ENCODE results near the gene FRMPD4. TPM values are rescaled to one million over a fixed set of nuclear protein-coding genes. Genes with fewer than 3 reads are reported as not detected.

The FRMPD4 gene
- total RNA-seq, 2 donors from 2014 or later, result not detected

DNA sequence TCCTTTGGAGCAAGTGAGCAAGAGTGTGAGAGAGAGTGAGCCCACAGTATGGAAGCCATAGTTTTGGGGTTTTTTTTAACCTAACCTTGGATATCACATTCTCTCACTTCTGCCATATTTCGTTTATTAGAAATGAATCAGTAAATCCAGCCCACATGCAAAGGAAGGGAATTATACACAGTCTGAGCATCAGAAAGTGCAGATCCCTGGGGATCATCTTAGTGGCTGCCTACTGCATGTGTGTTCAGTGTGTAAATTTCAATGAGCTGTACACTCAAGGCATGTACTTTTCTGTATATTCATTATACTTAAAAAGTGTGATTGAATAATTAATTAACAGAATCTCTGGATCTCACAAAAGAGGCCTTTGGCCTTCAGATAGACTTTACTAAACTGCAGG is 519.2 kb downstream of the FRMPD4 start:
- Mint-ChIP-seq H3K36me3 (ENCODE audit: insufficient read depth in 2 of 2) (no peaks in the 10 kb centered on the region), H3K4me1 (ENCODE audit: low read depth) (no peaks in the 10 kb centered on the region), H3K27me3 (ENCODE audit: low read depth) (peaks cover 6% of the 10 kb centered on the region), H3K4me3 (no peak overlapping the region), H3K9me3 (peaks cover 0 to 6% of the 10 kb centered on the region in 2 donors), H3K27ac (no peak overlapping the region)
- no peak for ATAC-seq (replicated peaks in 1 of 2)
- no peak for DNase-seq

DNA sequence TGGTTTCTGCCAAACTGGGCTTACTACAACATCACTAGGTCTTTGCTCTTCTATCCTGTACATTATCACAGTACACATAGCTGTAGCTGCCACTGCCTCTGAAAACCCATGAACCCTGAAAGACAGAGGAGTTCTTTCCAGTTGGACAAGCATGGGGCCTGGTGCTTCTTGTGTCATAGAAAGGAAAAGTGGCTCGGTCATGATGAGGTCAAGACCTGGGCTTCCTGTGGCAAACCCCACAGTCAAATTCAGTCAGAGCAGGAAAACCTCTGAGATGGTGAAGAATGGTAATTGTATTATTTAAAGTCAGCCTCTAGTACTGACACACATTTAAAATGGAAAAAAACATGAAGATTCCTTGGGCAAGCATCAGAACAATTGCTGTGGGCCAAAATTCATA is 519.6 kb downstream of the FRMPD4 start:
- no peaks in the 10 kb centered on the region for H3K4me1 Mint-ChIP-seq (ENCODE audit: low read depth)
- DNase-seq (peak in 1 of 2 donors; percentile 6), ATAC-seq (replicated peaks in 1 of 2) (peak; percentile 29 to 60)
- H3K27me3 Mint-ChIP-seq (ENCODE audit: low read depth), result peaks cover 6% of the 10 kb centered on the region
- peaks cover 0 to 6% of the 10 kb centered on the region in 2 donors for H3K9me3 Mint-ChIP-seq
- H3K36me3 Mint-ChIP-seq (ENCODE audit: insufficient read depth in 2 of 2), result no peaks in the 10 kb centered on the region
- H3K27ac Mint-ChIP-seq, result no peak overlapping the region
- H3K4me3 Mint-ChIP-seq, result peak overlapping the region in 1 of 2 donors; percentile 19

GRCh38 chrX:12661464-12661863 is 523.2 kb downstream of the FRMPD4 start:
- peaks cover 5% of the 10 kb centered on the region for H3K27me3 Mint-ChIP-seq (ENCODE audit: low read depth)
- peaks cover 0 to under 1% of the 10 kb centered on the region in 2 donors for H3K36me3 Mint-ChIP-seq (ENCODE audit: insufficient read depth in 2 of 2)
- H3K9me3 Mint-ChIP-seq, result peaks cover 0 to 4% of the 10 kb centered on the region in 2 donors
- no peak overlapping the region for H3K27ac Mint-ChIP-seq
- H3K4me1 Mint-ChIP-seq (ENCODE audit: low read depth), result no peaks in the 10 kb centered on the region
- no peak overlapping the region for H3K4me3 Mint-ChIP-seq
- DNase-seq (no peak), ATAC-seq (replicated peaks in 1 of 2) (no peak)

- Mint-ChIP-seq H3K27me3 (ENCODE audit: low read depth) (peaks cover 33% of the 10 kb centered on the region), H3K36me3 (ENCODE audit: insufficient read depth in 2 of 2) (no peaks in the 10 kb centered on the region), H3K4me3 (peak overlapping the region in 1 of 2 donors; percentile 44), H3K27ac (peak overlapping the region; percentile 71), H3K4me1 (ENCODE audit: low read depth) (peaks cover 13% of the 10 kb centered on the region), H3K9me3 (no peaks in the 10 kb centered on the region)
- ATAC-seq (replicated peaks in 1 of 2), result peak; percentile 80 to 88
- DNase-seq, result peak in 1 of 2 donors; percentile 1
Measured at GRCh38 chrX:12672367-12673106, 534.3 kb downstream of the FRMPD4 start.

DNA sequence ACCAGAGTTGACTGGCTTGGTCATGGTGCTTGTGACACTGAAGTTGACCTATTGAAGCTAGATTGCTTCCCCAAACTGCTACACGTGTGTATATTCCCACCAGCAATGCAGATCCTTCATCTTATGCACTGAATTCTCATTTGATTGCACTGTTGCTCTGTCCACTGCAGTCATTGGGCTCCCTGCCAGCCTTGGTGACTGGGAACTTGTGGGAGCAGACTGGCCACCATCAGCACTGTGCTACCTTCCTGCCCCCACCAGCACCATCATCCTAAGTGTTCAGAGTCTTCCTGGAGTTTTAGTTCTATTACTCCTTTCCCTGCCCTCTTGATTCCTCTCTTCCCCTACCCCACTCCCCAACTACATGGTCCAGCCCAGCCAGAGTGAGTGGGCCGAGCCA is 535.2 kb downstream of the FRMPD4 start:
- DNase-seq (no peak), ATAC-seq (replicated peaks in 1 of 2) (no peak)
- Mint-ChIP-seq H3K4me1 (ENCODE audit: low read depth) (peaks cover 13% of the 10 kb centered on the region), H3K27me3 (ENCODE audit: low read depth) (peaks cover 30% of the 10 kb centered on the region), H3K4me3 (peak overlapping the region; percentile 24 to 27), H3K9me3 (no peaks in the 10 kb centered on the region), H3K27ac (no peak overlapping the region), H3K36me3 (ENCODE audit: insufficient read depth in 2 of 2) (no peaks in the 10 kb centered on the region)

DNA sequence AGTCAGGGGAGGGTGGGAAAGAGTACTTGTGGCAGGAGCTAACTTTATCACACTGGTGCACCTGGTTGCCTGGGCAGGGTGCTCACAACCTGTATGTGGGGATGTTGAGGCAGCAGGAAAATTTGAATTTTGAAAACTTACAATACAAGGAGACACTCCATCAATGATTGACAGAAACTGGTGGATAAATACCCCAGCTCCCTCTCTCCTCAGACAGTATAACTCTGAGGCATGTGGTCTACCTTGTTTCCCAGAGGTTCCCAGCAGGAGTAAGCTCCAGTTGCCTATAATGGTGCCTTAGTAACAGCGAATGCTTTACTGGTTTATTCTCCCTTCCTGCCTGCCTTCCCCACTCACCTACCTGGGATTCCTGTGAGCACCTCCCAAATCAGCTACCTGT is 541.2 kb downstream of the FRMPD4 start:
- no peaks in the 10 kb centered on the region for H3K4me1 Mint-ChIP-seq (ENCODE audit: low read depth)
- peaks cover 39% of the 10 kb centered on the region for H3K27me3 Mint-ChIP-seq (ENCODE audit: low read depth)
- DNase-seq, result no peak
- H3K4me3 Mint-ChIP-seq, result no peak overlapping the region
- no peak for ATAC-seq (replicated peaks in 1 of 2)
- H3K27ac Mint-ChIP-seq, result no peak overlapping the region
- no peaks in the 10 kb centered on the region for H3K9me3 Mint-ChIP-seq
- no peaks in the 10 kb centered on the region for H3K36me3 Mint-ChIP-seq (ENCODE audit: insufficient read depth in 2 of 2)

- no peak overlapping the region for H3K27ac Mint-ChIP-seq
- H3K36me3 Mint-ChIP-seq (ENCODE audit: insufficient read depth in 2 of 2), result no peaks in the 10 kb centered on the region
- no peak overlapping the region for H3K4me3 Mint-ChIP-seq
- peaks cover 45% of the 10 kb centered on the region for H3K27me3 Mint-ChIP-seq (ENCODE audit: low read depth)
- no peaks in the 10 kb centered on the region for H3K4me1 Mint-ChIP-seq (ENCODE audit: low read depth)
- no peak for DNase-seq
- no peaks in the 10 kb centered on the region for H3K9me3 Mint-ChIP-seq
- ATAC-seq (replicated peaks in 1 of 2), result no peak
Measured at GRCh38 chrX:12681047-12681446, 542.8 kb downstream of the FRMPD4 start.

GRCh38 chrX:12685541-12685940 is 547.3 kb downstream of the FRMPD4 start:
- H3K27ac Mint-ChIP-seq, result no peak overlapping the region
- no peaks in the 10 kb centered on the region for H3K36me3 Mint-ChIP-seq (ENCODE audit: insufficient read depth in 2 of 2)
- ATAC-seq (replicated peaks in 1 of 2) (no peak), DNase-seq (no peak)
- H3K4me3 Mint-ChIP-seq, result no peak overlapping the region
- no peaks in the 10 kb centered on the region for H3K4me1 Mint-ChIP-seq (ENCODE audit: low read depth)
- H3K9me3 Mint-ChIP-seq, result no peaks in the 10 kb centered on the region
- H3K27me3 Mint-ChIP-seq (ENCODE audit: low read depth), result peaks cover 46% of the 10 kb centered on the region

DNA sequence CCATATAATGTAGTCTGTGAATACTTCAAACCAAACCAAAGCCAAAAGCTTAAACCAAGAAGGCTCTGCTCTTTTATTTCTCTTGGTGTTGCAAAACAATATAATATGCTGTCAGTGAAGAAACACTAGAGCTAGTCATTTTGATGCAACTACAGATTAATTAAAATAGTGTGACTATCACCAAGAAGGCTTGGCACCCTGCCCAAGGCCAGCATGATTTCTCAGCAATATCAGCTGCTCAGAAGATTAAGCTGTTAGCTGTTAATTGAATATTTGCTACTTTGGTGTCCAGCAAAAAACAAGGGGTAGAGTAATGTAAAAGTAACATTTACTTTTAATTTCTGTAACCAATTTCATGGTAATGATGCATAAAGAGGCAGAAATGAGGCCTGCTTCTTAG is 548.1 kb downstream of the FRMPD4 start:
- no peaks in the 10 kb centered on the region for H3K36me3 Mint-ChIP-seq (ENCODE audit: insufficient read depth in 2 of 2)
- no peaks in the 10 kb centered on the region for H3K9me3 Mint-ChIP-seq
- no peaks in the 10 kb centered on the region for H3K4me1 Mint-ChIP-seq (ENCODE audit: low read depth)
- H3K27ac Mint-ChIP-seq, result no peak overlapping the region
- DNase-seq (no peak), ATAC-seq (replicated peaks in 1 of 2) (no peak)
- H3K27me3 Mint-ChIP-seq (ENCODE audit: low read depth), result peaks cover 44% of the 10 kb centered on the region
- H3K4me3 Mint-ChIP-seq, result no peak overlapping the region

- Mint-ChIP-seq H3K4me3 (no peak overlapping the region), H3K4me1 (ENCODE audit: low read depth) (no peaks in the 10 kb centered on the region), H3K9me3 (no peaks in the 10 kb centered on the region), H3K36me3 (ENCODE audit: insufficient read depth in 2 of 2) (no peaks in the 10 kb centered on the region), H3K27ac (no peak overlapping the region), H3K27me3 (ENCODE audit: low read depth) (peaks cover 39% of the 10 kb centered on the region)
- ATAC-seq (replicated peaks in 1 of 2) (no peak), DNase-seq (no peak)
Measured at GRCh38 chrX:12690646-12691045, 552.4 kb downstream of the FRMPD4 start.

DNA sequence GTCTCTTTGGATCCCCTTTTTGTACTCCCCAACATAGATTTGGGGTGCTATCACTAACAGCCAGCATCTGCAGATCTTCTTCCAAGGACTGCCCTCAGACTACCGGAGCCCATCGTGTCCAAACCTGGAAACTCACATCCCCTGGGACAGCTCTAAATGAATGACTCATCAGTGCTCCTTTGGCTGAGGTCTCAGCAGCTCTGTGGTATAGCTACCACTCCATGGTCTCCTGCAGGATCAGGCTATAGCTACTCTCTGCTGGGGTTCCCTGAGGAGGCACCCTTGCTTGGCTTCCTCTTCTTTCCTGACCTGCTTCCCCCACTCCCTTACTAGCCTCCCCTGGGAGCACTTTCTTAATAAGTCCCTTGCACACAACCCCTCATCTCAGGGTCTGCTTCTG is 555.5 kb downstream of the FRMPD4 start:
- no peak overlapping the region for H3K27ac Mint-ChIP-seq
- DNase-seq (no peak), ATAC-seq (replicated peaks in 1 of 2) (no peak)
- H3K4me3 Mint-ChIP-seq, result no peak overlapping the region
- no peaks in the 10 kb centered on the region for H3K9me3 Mint-ChIP-seq
- no peaks in the 10 kb centered on the region for H3K4me1 Mint-ChIP-seq (ENCODE audit: low read depth)
- no peaks in the 10 kb centered on the region for H3K36me3 Mint-ChIP-seq (ENCODE audit: insufficient read depth in 2 of 2)
- peaks cover 41% of the 10 kb centered on the region for H3K27me3 Mint-ChIP-seq (ENCODE audit: low read depth)

DNA sequence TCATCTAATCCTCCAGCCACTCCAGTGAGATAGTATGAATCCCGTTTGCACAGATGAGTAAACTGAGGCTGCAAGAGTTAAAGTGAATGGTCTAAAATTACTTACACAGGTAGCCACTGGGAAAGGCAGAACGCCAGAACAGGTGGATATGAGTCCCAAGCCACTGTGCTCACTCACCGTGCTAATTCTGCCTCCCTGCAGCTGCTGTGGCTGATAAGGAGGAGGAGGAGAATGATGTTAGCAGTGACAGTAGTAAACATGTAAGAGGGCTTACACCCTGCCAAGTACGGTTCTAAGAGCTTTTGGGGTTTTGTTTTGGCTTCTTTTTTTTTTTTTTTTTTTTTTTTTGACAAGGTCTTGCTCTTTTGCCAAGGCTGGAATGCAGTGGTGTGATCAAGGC is 562.5 kb downstream of the FRMPD4 start:
- ATAC-seq (replicated peaks in 1 of 2) (no peak), DNase-seq (no peak)
- no peaks in the 10 kb centered on the region for H3K36me3 Mint-ChIP-seq (ENCODE audit: insufficient read depth in 2 of 2)
- H3K9me3 Mint-ChIP-seq, result no peaks in the 10 kb centered on the region
- H3K27me3 Mint-ChIP-seq (ENCODE audit: low read depth), result peaks cover 50% of the 10 kb centered on the region
- no peak overlapping the region for H3K27ac Mint-ChIP-seq
- no peak overlapping the region for H3K4me3 Mint-ChIP-seq
- H3K4me1 Mint-ChIP-seq (ENCODE audit: low read depth), result no peaks in the 10 kb centered on the region

DNA sequence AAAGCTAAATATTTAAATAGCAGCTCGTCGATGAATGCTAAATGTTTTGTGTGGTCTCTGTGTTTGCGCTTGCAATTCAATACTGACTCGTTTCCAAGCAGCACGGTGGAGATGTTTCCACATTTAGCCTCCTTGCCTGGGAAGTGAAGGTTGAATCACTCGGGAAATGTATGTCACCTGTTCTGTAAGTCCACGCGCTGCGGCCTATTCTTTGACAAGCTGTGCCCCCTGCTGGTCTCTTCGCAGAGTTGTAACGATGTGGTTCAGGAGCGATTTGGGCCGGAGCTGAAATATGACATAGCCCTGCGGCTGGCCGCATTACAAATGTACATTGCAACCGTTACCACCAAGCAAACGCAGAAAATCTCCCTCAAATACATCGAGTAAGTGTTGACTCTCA is 563.4 kb downstream of the FRMPD4 start:
- Mint-ChIP-seq H3K27ac (no peak overlapping the region), H3K9me3 (no peaks in the 10 kb centered on the region), H3K36me3 (ENCODE audit: insufficient read depth in 2 of 2) (no peaks in the 10 kb centered on the region), H3K4me3 (no peak overlapping the region), H3K4me1 (ENCODE audit: low read depth) (no peaks in the 10 kb centered on the region), H3K27me3 (ENCODE audit: low read depth) (peaks cover 42% of the 10 kb centered on the region)
- peak; percentile 49 to 63 for ATAC-seq (replicated peaks in 1 of 2)
- peak; percentile 36 to 41 for DNase-seq

GRCh38 chrX:12702509-12703091 is 564.3 kb downstream of the FRMPD4 start:
- Mint-ChIP-seq H3K27ac (no peak overlapping the region), H3K9me3 (no peaks in the 10 kb centered on the region), H3K4me1 (ENCODE audit: low read depth) (no peaks in the 10 kb centered on the region), H3K4me3 (no peak overlapping the region), H3K36me3 (ENCODE audit: insufficient read depth in 2 of 2) (no peaks in the 10 kb centered on the region), H3K27me3 (ENCODE audit: low read depth) (peaks cover 33% of the 10 kb centered on the region)
- ATAC-seq (replicated peaks in 1 of 2), result no peak
- peak; percentile 4 to 8 for DNase-seq

All from activated T-cell treated with anti-CD3 and anti-CD28 coated beads, Interleukin-2, amount 50 U/mL, for 72 hours (primary cell).